Activated naive CD8-positive, alpha-beta T cell treated with anti-CD3 and anti-CD28 coated beads, Interleukin-2, amount 50 U/mL, for 24 hours (primary cell): ENCODE measurements around the gene FHOD3.
A peak's percentile ranks its signal among the peaks of the same experiment; 100 is the strongest.

Experiments
- ATAC-seq: fragments of 150-1000 bp; cut with Tn5 transposase; one replicate; pipeline ENCODE4 v1.10.0; 2021
- DNase-seq: peaks from one replicate; pipeline ENCODE4 v3.0.0; 2021
- H3K27ac Mint-ChIP-seq: one replicate; pipeline ENCODE4 v1.8.0; 2021; ENCODE audit warnings: mild to moderate bottlenecking, mixed read lengths
- H3K27me3 Mint-ChIP-seq: one replicate; pipeline ENCODE4 v1.8.0; 2021; ENCODE audit warnings: mixed read lengths
- H3K36me3 Mint-ChIP-seq: one replicate; pipeline ENCODE4 v1.8.0; 2021; ENCODE audit warnings: low read depth, mixed read lengths
- H3K4me1 Mint-ChIP-seq: one replicate; pipeline ENCODE4 v1.8.0; 2021; ENCODE audit warnings: mixed read lengths
- H3K4me3 Mint-ChIP-seq: one replicate; pipeline ENCODE4 v1.8.0; 2021; ENCODE audit warnings: mild to moderate bottlenecking, moderate library complexity, mixed read lengths
- H3K9me3 Mint-ChIP-seq: one replicate; pipeline ENCODE4 v1.8.0; 2021; ENCODE audit warnings: mixed read lengths

Gene FHOD3

GRCh38 chr18:36675076-36675475 lies 377.6 kb downstream of the FHOD3 start:
- Mint-ChIP-seq H3K4me3 (no peak overlapping the region), H3K4me1 (peaks cover 2% of the 10 kb centered on the region), H3K27me3 (peaks cover 17% of the 10 kb centered on the region), H3K36me3 (no peaks in the 10 kb centered on the region), H3K27ac (no peak overlapping the region), H3K9me3 (peaks cover 4% of the 10 kb centered on the region)
- ATAC-seq (no peak), DNase-seq (no peak)

GRCh38 chr18:36675542-36675941 lies 378.0 kb downstream of the FHOD3 start:
- peaks cover 4% of the 10 kb centered on the region for H3K9me3 Mint-ChIP-seq
- H3K27ac Mint-ChIP-seq = no peak overlapping the region
- DNase-seq (no peak), ATAC-seq (no peak)
- H3K36me3 Mint-ChIP-seq = no peaks in the 10 kb centered on the region
- H3K27me3 Mint-ChIP-seq = peaks cover 15% of the 10 kb centered on the region
- H3K4me3 Mint-ChIP-seq = no peak overlapping the region
- H3K4me1 Mint-ChIP-seq = peaks cover 2% of the 10 kb centered on the region

GRCh38 chr18:36676629-36677028 lies 379.1 kb downstream of the FHOD3 start:
- H3K27me3 Mint-ChIP-seq = peaks cover 17% of the 10 kb centered on the region
- no peak overlapping the region for H3K27ac Mint-ChIP-seq
- H3K36me3 Mint-ChIP-seq = no peaks in the 10 kb centered on the region
- ATAC-seq = no peak
- peaks cover 4% of the 10 kb centered on the region for H3K9me3 Mint-ChIP-seq
- no peak for DNase-seq
- no peak overlapping the region for H3K4me3 Mint-ChIP-seq
- peaks cover 2% of the 10 kb centered on the region for H3K4me1 Mint-ChIP-seq

GRCh38 chr18:36680042-36680441 lies 382.5 kb downstream of the FHOD3 start:
- Mint-ChIP-seq H3K27ac (no peak overlapping the region), H3K27me3 (peaks cover 19% of the 10 kb centered on the region), H3K4me3 (no peak overlapping the region), H3K36me3 (no peaks in the 10 kb centered on the region), H3K4me1 (no peaks in the 10 kb centered on the region), H3K9me3 (peaks cover 12% of the 10 kb centered on the region)
- no peak for ATAC-seq
- DNase-seq = no peak

GRCh38 chr18:36685580-36685979 lies 388.1 kb downstream of the FHOD3 start:
- ATAC-seq (no peak), DNase-seq (no peak)
- no peak overlapping the region for H3K4me3 Mint-ChIP-seq
- peaks cover 8% of the 10 kb centered on the region for H3K9me3 Mint-ChIP-seq
- peaks cover 14% of the 10 kb centered on the region for H3K27me3 Mint-ChIP-seq
- H3K36me3 Mint-ChIP-seq = peaks cover 2% of the 10 kb centered on the region
- no peaks in the 10 kb centered on the region for H3K4me1 Mint-ChIP-seq
- no peak overlapping the region for H3K27ac Mint-ChIP-seq

GRCh38 chr18:36688020-36688965 lies 390.8 kb downstream of the FHOD3 start:
- Mint-ChIP-seq H3K36me3 (peaks cover 2% of the 10 kb centered on the region), H3K27ac (no peak overlapping the region), H3K9me3 (peaks cover 4% of the 10 kb centered on the region), H3K27me3 (peaks cover 4% of the 10 kb centered on the region), H3K4me1 (no peaks in the 10 kb centered on the region), H3K4me3 (no peak overlapping the region)
- DNase-seq = peak; percentile 54
- ATAC-seq = peak; percentile 59

- no peaks in the 10 kb centered on the region for H3K36me3 Mint-ChIP-seq
- no peak overlapping the region for H3K4me3 Mint-ChIP-seq
- no peak for DNase-seq
- no peak overlapping the region for H3K27ac Mint-ChIP-seq
- no peaks in the 10 kb centered on the region for H3K4me1 Mint-ChIP-seq
- peaks cover 2% of the 10 kb centered on the region for H3K27me3 Mint-ChIP-seq
- H3K9me3 Mint-ChIP-seq = no peaks in the 10 kb centered on the region
- ATAC-seq = no peak
These were observed 394.9 kb downstream of the FHOD3 start for GRCh38 chr18:36692371-36692770.

- peaks cover 2% of the 10 kb centered on the region for H3K27me3 Mint-ChIP-seq
- no peaks in the 10 kb centered on the region for H3K4me1 Mint-ChIP-seq
- no peak for ATAC-seq
- no peak overlapping the region for H3K4me3 Mint-ChIP-seq
- H3K27ac Mint-ChIP-seq = no peak overlapping the region
- H3K9me3 Mint-ChIP-seq = no peaks in the 10 kb centered on the region
- DNase-seq = no peak
- H3K36me3 Mint-ChIP-seq = no peaks in the 10 kb centered on the region
These were observed 395.4 kb downstream of the FHOD3 start for GRCh38 chr18:36692921-36693332.

- Mint-ChIP-seq H3K27me3 (peaks cover 2% of the 10 kb centered on the region), H3K4me1 (no peaks in the 10 kb centered on the region), H3K27ac (no peak overlapping the region), H3K9me3 (no peaks in the 10 kb centered on the region), H3K36me3 (no peaks in the 10 kb centered on the region), H3K4me3 (no peak overlapping the region)
- DNase-seq (no peak), ATAC-seq (no peak)
These were observed 396.6 kb downstream of the FHOD3 start for GRCh38 chr18:36693931-36694620.

- no peak for ATAC-seq
- Mint-ChIP-seq H3K27ac (no peak overlapping the region), H3K9me3 (no peaks in the 10 kb centered on the region), H3K4me1 (no peaks in the 10 kb centered on the region), H3K4me3 (no peak overlapping the region), H3K27me3 (peaks cover 2% of the 10 kb centered on the region), H3K36me3 (no peaks in the 10 kb centered on the region)
- DNase-seq = no peak
These were observed 398.3 kb downstream of the FHOD3 start for GRCh38 chr18:36695806-36696205.

GRCh38 chr18:36697905-36698304 lies 400.4 kb downstream of the FHOD3 start:
- no peaks in the 10 kb centered on the region for H3K9me3 Mint-ChIP-seq
- no peak for ATAC-seq
- H3K4me3 Mint-ChIP-seq = no peak overlapping the region
- no peak for DNase-seq
- no peak overlapping the region for H3K27ac Mint-ChIP-seq
- peaks cover 2% of the 10 kb centered on the region for H3K27me3 Mint-ChIP-seq
- no peaks in the 10 kb centered on the region for H3K4me1 Mint-ChIP-seq
- no peaks in the 10 kb centered on the region for H3K36me3 Mint-ChIP-seq

GRCh38 chr18:36700955-36701354 lies 403.4 kb downstream of the FHOD3 start:
- Mint-ChIP-seq H3K9me3 (no peaks in the 10 kb centered on the region), H3K4me1 (no peaks in the 10 kb centered on the region), H3K36me3 (no peaks in the 10 kb centered on the region), H3K27me3 (peaks cover 8% of the 10 kb centered on the region), H3K27ac (no peak overlapping the region), H3K4me3 (no peak overlapping the region)
- ATAC-seq = no peak
- DNase-seq = no peak

- Mint-ChIP-seq H3K4me3 (no peak overlapping the region), H3K27ac (no peak overlapping the region), H3K27me3 (peaks cover 8% of the 10 kb centered on the region)
These were observed 405.0 kb downstream of the FHOD3 start for GRCh38 chr18:36702401-36703013.

GRCh38 chr18:36704156-36704555 lies 406.6 kb downstream of the FHOD3 start:
- Mint-ChIP-seq H3K9me3 (no peaks in the 10 kb centered on the region), H3K36me3 (no peaks in the 10 kb centered on the region), H3K27me3 (peaks cover 7% of the 10 kb centered on the region), H3K4me1 (no peaks in the 10 kb centered on the region), H3K4me3 (no peak overlapping the region), H3K27ac (no peak overlapping the region)
- ATAC-seq (no peak), DNase-seq (no peak)

More at GRCh38 chr18:36702401-36703013, 405.0 kb downstream of the FHOD3 start:
- Mint-ChIP-seq H3K36me3 (no peaks in the 10 kb centered on the region), H3K9me3 (no peaks in the 10 kb centered on the region), H3K4me1 (no peaks in the 10 kb centered on the region)
- DNase-seq (no peak), ATAC-seq (no peak)
